ENCODE data around the gene PPARA. TPM values are rescaled to one million over a fixed set of nuclear protein-coding genes. Genes with fewer than 3 reads are reported as not detected.

PPARA gene
- total and polyA plus RNA-seq, 2 donors (not counting 3 experiments of a cell fraction or from before 2014, with no cell fraction given): 3.1 to 10.7 TPM

DNA sequence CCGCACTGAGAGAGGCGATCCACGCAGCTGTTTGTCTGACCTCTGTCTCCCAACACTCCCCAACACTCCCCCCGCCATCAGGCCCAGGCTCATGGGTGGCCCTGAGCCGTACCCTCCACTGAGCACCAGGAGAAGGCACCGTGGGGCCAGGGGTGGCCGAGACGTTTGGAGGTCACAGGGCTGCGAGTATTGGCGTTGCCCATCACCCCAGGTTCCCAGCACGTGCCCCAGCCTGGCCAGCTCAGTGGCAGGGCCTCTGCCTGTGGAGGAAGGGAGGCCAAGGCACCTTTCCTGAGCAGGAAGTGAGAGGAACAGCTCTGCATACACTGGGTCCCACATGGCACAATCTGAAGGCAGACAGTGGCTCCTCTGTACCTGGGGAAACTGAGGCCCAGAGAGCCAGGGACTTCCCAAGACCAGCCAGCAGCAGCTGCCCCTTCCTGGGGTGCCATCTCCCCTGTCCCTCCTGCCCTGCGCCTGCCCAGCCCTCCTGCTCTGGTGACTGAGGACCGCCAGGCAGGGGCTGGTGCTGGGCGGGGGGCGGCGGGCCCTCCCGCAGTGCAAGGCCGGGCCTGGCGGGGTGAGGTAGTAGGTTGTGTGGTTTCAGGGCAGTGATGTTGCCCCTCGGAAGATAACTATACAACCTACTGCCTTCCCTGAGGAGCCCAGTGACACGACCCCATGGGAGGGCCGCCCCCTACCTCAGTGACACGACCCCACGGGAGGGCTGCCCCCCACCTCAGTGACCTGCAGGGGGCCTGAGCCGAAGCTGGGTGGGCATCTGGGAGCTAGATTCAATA, 37.0 kb upstream of the PPARA start:
- Histone ChIP-seq H3K9me1 (replicated peaks; ENCODE audit: control insufficient read depth, extremely low read depth, insufficient read depth, low read length) (no peaks in the 10 kb centered on the region), H3K4me1 (ENCODE audit: control insufficient read depth, extremely low read depth, insufficient read depth, low read length) (no peaks in the 10 kb centered on the region), H3K27me3 (ENCODE audit: control insufficient read depth in 2 of 2, insufficient read depth in 2 of 2, low read length in 2 of 2) (no peaks in the 10 kb centered on the region), H2AFZ (ENCODE audit: low read depth, low read length) (no peak overlapping the region), H4K20me1 (replicated peaks; ENCODE audit: control insufficient read depth, extremely low read depth, insufficient read depth, low read length) (no peaks in the 10 kb centered on the region), H3K79me2 (ENCODE audit: control insufficient read depth, insufficient read depth, low read length) (no peaks in the 10 kb centered on the region), H3K9me3 (replicated peaks; ENCODE audit: control insufficient read depth, insufficient read depth, low read length) (no peaks in the 10 kb centered on the region), H3K27ac (ENCODE audit: insufficient read depth, low read depth, low read length) (no peak overlapping the region), H3K4me2 (ENCODE audit: insufficient read depth, low read length) (no peak overlapping the region), H3K4me3 (replicated peaks in 1 of 3; ENCODE audit: insufficient read depth in 1 of 3, low read depth in 1 of 3, low read length in 3 of 3) (no peak overlapping the region), H3K36me3 (ENCODE audit: control insufficient read depth in 2 of 2, extremely low read depth in 1 of 2, insufficient read depth in 2 of 2, low read length in 2 of 2) (peaks cover 6 to 22% of the 10 kb centered on the region in 2 experiments), H3K9ac (replicated peaks; ENCODE audit: extremely low read depth, insufficient read depth, low read length) (no peak overlapping the region)
- DNase-seq (ENCODE audit: low read depth, low spot score) (no peak), FAIRE-seq (no peak)
- ChIA-PET POLR2A (no interaction called here), CTCF (interaction anchor here (5.7 to 6.4 kb wide), 2 partner anchors 107 to 117 kb away, joined by 139 to 241 read pairs; no protein-coding TSS in a partner anchor)
- dilution Hi-C loops (cut with MboI; ENCODE audit: extremely low pct_ligation_motif_present, low sequenced_read_pairs): no loop called here
- peak; percentile 4 for TF ChIP-seq POLR2A (IDR thresholded peaks at IDR 0.05; ENCODE audit: low read depth, low read length)
- TF ChIP-seq EZH2 (IDR thresholded peaks at IDR 0.05; ENCODE audit: borderline replicate concordance, low read depth, low read length, severe bottlenecking): no peak
- no TSS peak for BruUV-seq (replicated peaks)
- intact Hi-C loops (cut with micrococcal nuclease): no loop called here

DNA sequence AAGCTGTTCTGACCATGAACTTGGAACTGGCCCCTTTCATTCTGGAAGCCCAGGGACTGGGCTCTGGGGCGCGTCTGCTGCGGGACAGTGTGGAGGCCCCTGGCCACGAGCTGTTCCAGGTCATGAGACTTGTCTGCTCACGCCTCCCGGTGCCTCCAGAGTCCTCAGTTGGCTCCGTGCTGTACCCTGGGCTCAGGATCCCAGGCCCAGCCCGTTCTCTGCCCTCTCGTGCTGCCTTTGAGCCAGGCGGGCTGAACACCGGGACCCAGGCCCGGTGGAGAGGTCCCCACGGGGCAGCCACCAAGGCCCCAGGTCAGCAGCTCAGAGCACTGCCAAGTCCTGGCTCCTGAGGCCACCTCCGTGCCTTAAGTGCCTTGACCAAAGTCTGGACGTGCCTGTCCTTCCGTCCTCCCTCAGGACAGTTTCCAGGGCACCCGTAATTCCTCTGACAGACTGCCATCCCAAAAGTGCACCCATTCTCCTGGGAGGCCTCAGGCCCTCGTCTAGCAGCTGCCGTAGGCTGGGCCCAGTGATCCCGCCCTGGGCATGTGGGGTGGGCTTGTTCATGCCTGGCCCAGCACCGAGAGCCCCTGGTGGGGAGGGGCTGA, 36.3 kb upstream of the PPARA start:
- Histone ChIP-seq H3K79me2 (ENCODE audit: control insufficient read depth, insufficient read depth, low read length) (no peaks in the 10 kb centered on the region), H4K20me1 (replicated peaks; ENCODE audit: control insufficient read depth, extremely low read depth, insufficient read depth, low read length) (no peaks in the 10 kb centered on the region), H3K9me1 (replicated peaks; ENCODE audit: control insufficient read depth, extremely low read depth, insufficient read depth, low read length) (no peaks in the 10 kb centered on the region), H3K4me3 (replicated peaks in 1 of 3; ENCODE audit: insufficient read depth in 1 of 3, low read depth in 1 of 3, low read length in 3 of 3) (no peak overlapping the region), H3K9me3 (replicated peaks; ENCODE audit: control insufficient read depth, insufficient read depth, low read length) (no peaks in the 10 kb centered on the region), H3K9ac (replicated peaks; ENCODE audit: extremely low read depth, insufficient read depth, low read length) (no peak overlapping the region), H3K36me3 (ENCODE audit: control insufficient read depth in 2 of 2, extremely low read depth in 1 of 2, insufficient read depth in 2 of 2, low read length in 2 of 2) (peaks cover 5 to 19% of the 10 kb centered on the region in 2 experiments), H3K27me3 (ENCODE audit: control insufficient read depth in 2 of 2, insufficient read depth in 2 of 2, low read length in 2 of 2) (no peaks in the 10 kb centered on the region), H3K4me1 (ENCODE audit: control insufficient read depth, extremely low read depth, insufficient read depth, low read length) (no peaks in the 10 kb centered on the region), H2AFZ (ENCODE audit: low read depth, low read length) (no peak overlapping the region), H3K4me2 (ENCODE audit: insufficient read depth, low read length) (no peak overlapping the region), H3K27ac (ENCODE audit: insufficient read depth, low read depth, low read length) (no peak overlapping the region)
- FAIRE-seq (no peak), DNase-seq (ENCODE audit: low read depth, low spot score) (no peak)
- BruUV-seq (replicated peaks): no TSS peak
- CTCF ChIA-PET: interaction anchor here (1.4 to 6.4 kb wide), 4 partner anchors 101 to 118 kb away, joined by 4 to 241 read pairs (median 84); no protein-coding TSS in a partner anchor
- POLR2A ChIA-PET: no interaction called here
- intact Hi-C loops (cut with micrococcal nuclease): no loop called here
- no peak for TF ChIP-seq MYC (IDR thresholded peaks at IDR 0.05; ENCODE audit: low read depth, low read length)
- TF ChIP-seq POLR2AphosphoS5 (IDR thresholded peaks at IDR 0.05; ENCODE audit: insufficient read depth, low read depth, low read length): no peak
- no peak for TF ChIP-seq POLR2A (IDR thresholded peaks at IDR 0.05; ENCODE audit: low read depth, low read length)
- TF ChIP-seq FOS (IDR thresholded peaks at IDR 0.05; ENCODE audit: borderline replicate concordance, insufficient read depth, low read length): no peak
- TF ChIP-seq GATA2 (IDR thresholded peaks at IDR 0.05; ENCODE audit: insufficient read depth, insufficient read length, low read depth, low read length): no peak
- TF ChIP-seq, protein P1, sequence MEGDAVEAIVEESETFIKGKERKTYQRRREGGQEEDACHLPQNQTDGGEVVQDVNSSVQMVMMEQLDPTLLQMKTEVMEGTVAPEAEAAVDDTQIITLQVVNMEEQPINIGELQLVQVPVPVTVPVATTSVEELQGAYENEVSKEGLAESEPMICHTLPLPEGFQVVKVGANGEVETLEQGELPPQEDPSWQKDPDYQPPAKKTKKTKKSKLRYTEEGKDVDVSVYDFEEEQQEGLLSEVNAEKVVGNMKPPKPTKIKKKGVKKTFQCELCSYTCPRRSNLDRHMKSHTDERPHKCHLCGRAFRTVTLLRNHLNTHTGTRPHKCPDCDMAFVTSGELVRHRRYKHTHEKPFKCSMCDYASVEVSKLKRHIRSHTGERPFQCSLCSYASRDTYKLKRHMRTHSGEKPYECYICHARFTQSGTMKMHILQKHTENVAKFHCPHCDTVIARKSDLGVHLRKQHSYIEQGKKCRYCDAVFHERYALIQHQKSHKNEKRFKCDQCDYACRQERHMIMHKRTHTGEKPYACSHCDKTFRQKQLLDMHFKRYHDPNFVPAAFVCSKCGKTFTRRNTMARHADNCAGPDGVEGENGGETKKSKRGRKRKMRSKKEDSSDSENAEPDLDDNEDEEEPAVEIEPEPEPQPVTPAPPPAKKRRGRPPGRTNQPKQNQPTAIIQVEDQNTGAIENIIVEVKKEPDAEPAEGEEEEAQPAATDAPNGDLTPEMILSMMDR (IDR thresholded peaks at IDR 0.05; ENCODE audit: extremely low read depth in 1 of 2, insufficient read depth in 1 of 2, low read depth in 1 of 2, low read length in 2 of 2): no peak
- no peak for TF ChIP-seq JUN (IDR thresholded peaks at IDR 0.05; ENCODE audit: borderline replicate concordance, insufficient read depth, insufficient read length, low read depth)
- TF ChIP-seq, protein P2, sequence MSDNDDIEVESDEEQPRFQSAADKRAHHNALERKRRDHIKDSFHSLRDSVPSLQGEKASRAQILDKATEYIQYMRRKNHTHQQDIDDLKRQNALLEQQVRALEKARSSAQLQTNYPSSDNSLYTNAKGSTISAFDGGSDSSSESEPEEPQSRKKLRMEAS (IDR thresholded peaks at IDR 0.05; ENCODE audit: insufficient read depth, insufficient read length): no peak
- no peak for TF ChIP-seq EZH2 (IDR thresholded peaks at IDR 0.05; ENCODE audit: borderline replicate concordance, low read depth, low read length, severe bottlenecking)
- dilution Hi-C loops (cut with MboI; ENCODE audit: extremely low pct_ligation_motif_present, low sequenced_read_pairs): no loop called here
